Tibial nerve (tissue), 4 donors: ENCODE measurements around the gene OR10C1. TPM values are rescaled to one million over a fixed set of nuclear protein-coding genes. Genes with fewer than 3 reads are reported as not detected.

Source experiments
- DNase-seq, 2 donors: peaks; one replicate each; pipeline ENCODE4 v3.0.0-alpha.2; 2019; ENCODE audit warnings: low spot score in 2 of 2
- H3K27ac ChIP-seq, 4 donors: fragments of 200-600 bp; sonication (generic) in 3 of 4; one replicate each; pipeline ENCODE4 v1.5.1; 2017 to 2019; ENCODE audit warnings: mild to moderate bottlenecking in 1 of 4
- H3K27me3 ChIP-seq, 2 donors: fragments of 200-600 bp; sonication (generic) in 1 of 2; one replicate each; pipeline versions ENCODE4 v1.5.1 to v1.6.0; 2017 to 2019
- H3K36me3 ChIP-seq, 3 donors: fragments of 200-600 bp; sonication (generic); one replicate each; pipeline ENCODE4 v1.5.1; 2018 to 2019
- H3K4me1 ChIP-seq, 4 donors: fragments of 200-600 bp; sonication (generic) in 3 of 4; one replicate each; pipeline ENCODE4 v1.5.1; 2017 to 2019
- H3K4me3 ChIP-seq, 4 donors: fragments of 200-600 bp; sonication (generic) in 3 of 4; one replicate each; pipeline ENCODE4 v1.5.1; 2017 to 2019; ENCODE audit warnings: mild to moderate bottlenecking in 1 of 4, moderate library complexity in 1 of 4
- H3K9me3 ChIP-seq, 4 donors: fragments of 200-600 bp; sonication (generic) in 3 of 4; one replicate each; pipeline ENCODE4 v1.5.1; 2017 to 2019
- EP300 ChIP-seq, 2 donors: sonication (generic); formaldehyde crosslinking; IDR thresholded peaks; one replicate each; pipeline ENCODE4 v1.6.1; 2017; ENCODE audit warnings: antibody characterized with exemption in 2 of 2, mild to moderate bottlenecking in 1 of 2
- POLR2A ChIP-seq, 2 donors: fragments of 450-650 bp; IDR thresholded peaks; one replicate each; pipeline ENCODE4 v1.6.1; 2017; ENCODE audit warnings: antibody characterized with exemption in 2 of 2, mild to moderate bottlenecking in 2 of 2, moderate library complexity in 2 of 2
- WGBS, 2 donors: methylation state at CpG; one replicate each; pipeline ENCODE4 v1.1.5; 2018; 5-methylcytosine and 5-hydroxymethylcytosine counted together
- total RNA-seq, 4 donors: library from RNA; depleted of rRNA; stranded (reverse); fragments of >200 nt; gene quantifications; one replicate each; pipeline ENCODE4 v1.1.0, GENCODE V29; 2016
- TF ChIP-seq, protein P1 (sequence below), 5 experiments: fragments of 200-600 bp in 3 of 5; fragments of 450-650 bp in 2 of 5; sonication (generic) in 3 of 5; IDR thresholded peaks; one replicate each; pipeline ENCODE4 v1.5.1; 2016 to 2019; ENCODE audit warnings: antibody characterized with exemption in 5 of 5, mild to moderate bottlenecking in 3 of 5, moderate library complexity in 2 of 5

OR10C1 gene
- total RNA-seq, 4 donors from 2014 or later = not detected

GRCh38 chr6:29462022-29462421 is 22.9 kb downstream of the OR10C1 start:
- TF ChIP-seq, protein P1, sequence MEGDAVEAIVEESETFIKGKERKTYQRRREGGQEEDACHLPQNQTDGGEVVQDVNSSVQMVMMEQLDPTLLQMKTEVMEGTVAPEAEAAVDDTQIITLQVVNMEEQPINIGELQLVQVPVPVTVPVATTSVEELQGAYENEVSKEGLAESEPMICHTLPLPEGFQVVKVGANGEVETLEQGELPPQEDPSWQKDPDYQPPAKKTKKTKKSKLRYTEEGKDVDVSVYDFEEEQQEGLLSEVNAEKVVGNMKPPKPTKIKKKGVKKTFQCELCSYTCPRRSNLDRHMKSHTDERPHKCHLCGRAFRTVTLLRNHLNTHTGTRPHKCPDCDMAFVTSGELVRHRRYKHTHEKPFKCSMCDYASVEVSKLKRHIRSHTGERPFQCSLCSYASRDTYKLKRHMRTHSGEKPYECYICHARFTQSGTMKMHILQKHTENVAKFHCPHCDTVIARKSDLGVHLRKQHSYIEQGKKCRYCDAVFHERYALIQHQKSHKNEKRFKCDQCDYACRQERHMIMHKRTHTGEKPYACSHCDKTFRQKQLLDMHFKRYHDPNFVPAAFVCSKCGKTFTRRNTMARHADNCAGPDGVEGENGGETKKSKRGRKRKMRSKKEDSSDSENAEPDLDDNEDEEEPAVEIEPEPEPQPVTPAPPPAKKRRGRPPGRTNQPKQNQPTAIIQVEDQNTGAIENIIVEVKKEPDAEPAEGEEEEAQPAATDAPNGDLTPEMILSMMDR (IDR thresholded peaks at IDR 0.05) = no peak
- TF ChIP-seq POLR2A (IDR thresholded peaks at IDR 0.05) (no peak), EP300 (IDR thresholded peaks at IDR 0.05) (no peak)
- Histone ChIP-seq H3K4me3 (no peak overlapping the region), H3K27ac (no peak overlapping the region), H3K27me3 (no peaks in the 10 kb centered on the region), H3K4me1 (no peaks in the 10 kb centered on the region), H3K36me3 (no peaks in the 10 kb centered on the region), H3K9me3 (no peaks in the 10 kb centered on the region)
- no peak for DNase-seq
- WGBS, 2 donors = 82 to 86% methylated on average over 6 of the region's 6 CpGs

DNA sequence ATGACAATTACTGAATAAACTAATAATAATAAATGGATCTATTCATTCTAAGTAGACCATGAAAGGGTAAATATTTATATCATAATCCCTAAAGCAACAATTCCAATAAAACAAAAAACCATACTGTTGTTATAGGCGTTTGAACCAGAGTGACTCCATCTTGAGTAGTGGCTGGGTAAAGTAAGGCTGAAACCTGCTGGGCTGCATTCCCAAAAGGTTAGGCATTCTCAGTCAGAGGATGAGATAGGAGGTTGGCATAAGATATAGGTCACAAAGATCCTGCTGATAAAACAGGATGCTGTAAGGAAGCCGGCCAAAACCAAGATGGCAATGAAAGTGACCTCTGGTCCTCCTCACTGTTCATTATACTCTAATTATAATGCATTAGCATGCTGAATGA is 26.2 kb downstream of the OR10C1 start:
- Histone ChIP-seq H3K27me3 (no peaks in the 10 kb centered on the region), H3K4me3 (no peak overlapping the region), H3K36me3 (no peaks in the 10 kb centered on the region), H3K4me1 (no peaks in the 10 kb centered on the region), H3K9me3 (no peaks in the 10 kb centered on the region), H3K27ac (no peak overlapping the region)
- TF ChIP-seq EP300 (IDR thresholded peaks at IDR 0.05) = no peak
- TF ChIP-seq, protein P1 (IDR thresholded peaks at IDR 0.05) = no peak
- no peak for TF ChIP-seq POLR2A (IDR thresholded peaks at IDR 0.05)
- DNase-seq = no peak
- 61 to 64% methylated on average over 2 of the region's 2 CpGs for WGBS, 2 donors

DNA sequence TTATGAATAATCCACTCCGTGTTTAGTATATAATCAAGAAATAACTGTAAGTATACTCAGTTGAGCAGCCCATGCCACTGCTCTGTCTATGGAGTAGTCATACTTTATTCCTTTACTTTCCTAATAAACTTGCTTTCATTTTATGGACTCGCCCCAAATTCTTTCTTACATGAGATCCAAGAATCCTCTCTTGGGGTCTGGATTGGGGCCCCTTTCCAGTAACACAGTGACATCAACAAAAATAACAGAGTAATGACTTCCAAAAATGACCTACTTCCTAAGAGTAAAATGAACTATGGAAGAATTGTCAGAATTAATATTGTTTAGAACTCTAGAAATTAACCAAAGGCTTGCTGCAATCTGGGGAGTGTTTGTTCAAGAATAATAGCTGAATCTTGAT is 26.7 kb downstream of the OR10C1 start:
- TF ChIP-seq POLR2A (IDR thresholded peaks at IDR 0.05) = no peak
- TF ChIP-seq EP300 (IDR thresholded peaks at IDR 0.05) = no peak
- TF ChIP-seq, protein P1 (IDR thresholded peaks at IDR 0.05) = no peak
- no peak overlapping the region for H3K4me3 ChIP-seq
- H3K9me3 ChIP-seq = no peaks in the 10 kb centered on the region
- H3K36me3 ChIP-seq = no peaks in the 10 kb centered on the region
- WGBS, 2 donors = 75 to 82% methylated on average over 2 of the region's 2 CpGs
- DNase-seq = no peak
- H3K4me1 ChIP-seq = no peaks in the 10 kb centered on the region
- no peak overlapping the region for H3K27ac ChIP-seq
- no peaks in the 10 kb centered on the region for H3K27me3 ChIP-seq

GRCh38 chr6:29466241-29466640 is 27.1 kb downstream of the OR10C1 start:
- no peaks in the 10 kb centered on the region for H3K9me3 ChIP-seq
- H3K36me3 ChIP-seq = no peaks in the 10 kb centered on the region
- H3K27me3 ChIP-seq = no peaks in the 10 kb centered on the region
- no peak for DNase-seq
- no peak overlapping the region for H3K4me3 ChIP-seq
- no peak overlapping the region for H3K27ac ChIP-seq
- no peaks in the 10 kb centered on the region for H3K4me1 ChIP-seq
- TF ChIP-seq, protein P1 (IDR thresholded peaks at IDR 0.05) = no peak
- TF ChIP-seq POLR2A (IDR thresholded peaks at IDR 0.05) = no peak
- no peak for TF ChIP-seq EP300 (IDR thresholded peaks at IDR 0.05)
- 45 to 62% methylated on average over 6 of the region's 6 CpGs for WGBS, 2 donors

GRCh38 chr6:29474996-29475395 is 35.9 kb downstream of the OR10C1 start:
- TF ChIP-seq, protein P1 (IDR thresholded peaks at IDR 0.05) = no peak
- Histone ChIP-seq H3K36me3 (no peaks in the 10 kb centered on the region), H3K27ac (no peak overlapping the region), H3K27me3 (no peaks in the 10 kb centered on the region), H3K4me3 (no peak overlapping the region), H3K4me1 (no peaks in the 10 kb centered on the region), H3K9me3 (no peaks in the 10 kb centered on the region)
- no peak for DNase-seq
- 60 to 72% methylated on average over 2 of the region's 2 CpGs for WGBS, 2 donors
